Hepatic stellate cell (primary cell): Measurements from ENCODE around the gene IL17RD.

Experiments
- DNase-seq: peaks from one replicate; pipeline ENCODE4 v3.0.0; 2011; ENCODE audit warnings: low spot score

IL17RD gene

DNA sequence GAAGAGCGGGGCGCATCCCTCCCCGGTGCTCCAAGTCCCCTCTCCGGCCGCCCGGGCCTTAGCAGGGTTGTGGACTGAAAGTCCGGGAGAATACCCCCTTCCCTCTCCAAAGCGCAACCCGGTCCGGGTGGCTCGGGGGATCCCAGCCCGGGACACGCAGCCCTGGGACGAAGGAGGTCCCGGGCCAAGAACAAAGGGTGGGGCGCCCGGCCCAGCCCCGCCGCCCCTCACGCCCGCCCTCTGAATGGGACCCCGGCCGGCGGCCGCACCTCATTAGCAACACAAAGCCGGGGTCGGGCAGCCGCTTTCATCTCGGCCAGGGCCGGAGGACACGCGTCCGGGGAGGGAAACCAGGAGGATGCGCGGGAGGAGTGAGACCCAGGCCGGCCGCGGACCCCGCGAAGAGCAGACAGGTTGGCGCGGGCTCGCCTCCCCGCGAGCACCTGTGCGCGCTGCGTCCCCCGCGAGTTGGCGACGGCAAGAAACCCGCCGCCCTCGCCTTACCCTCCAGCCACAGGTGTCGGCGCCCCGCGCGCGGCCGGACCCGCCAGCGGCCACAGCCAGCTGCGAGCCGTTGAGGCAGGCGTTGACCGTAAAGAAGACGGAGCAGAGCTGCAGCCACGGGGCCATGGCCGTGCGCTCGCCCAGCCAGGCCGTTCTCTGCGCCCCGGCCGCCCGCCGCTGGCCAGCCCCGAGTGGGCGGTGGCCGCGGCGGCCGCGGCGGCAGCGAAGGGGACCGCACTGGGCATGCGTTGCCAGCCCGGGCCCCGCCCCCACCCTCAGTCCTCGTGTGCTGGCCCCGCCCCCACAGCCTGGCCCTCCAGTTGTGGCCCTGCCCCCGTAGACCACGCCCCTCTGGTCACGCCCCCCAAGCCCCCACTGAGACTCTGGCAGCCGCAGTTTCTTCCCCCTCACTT lies at the start of gene IL17RD:
IL17RD (minus strand) TSS at position 697 of the 917 bp plus-strand sequence; CDS start at position 630, 67 bp downstream.
- DNase-seq, result peak; percentile 72

DNA sequence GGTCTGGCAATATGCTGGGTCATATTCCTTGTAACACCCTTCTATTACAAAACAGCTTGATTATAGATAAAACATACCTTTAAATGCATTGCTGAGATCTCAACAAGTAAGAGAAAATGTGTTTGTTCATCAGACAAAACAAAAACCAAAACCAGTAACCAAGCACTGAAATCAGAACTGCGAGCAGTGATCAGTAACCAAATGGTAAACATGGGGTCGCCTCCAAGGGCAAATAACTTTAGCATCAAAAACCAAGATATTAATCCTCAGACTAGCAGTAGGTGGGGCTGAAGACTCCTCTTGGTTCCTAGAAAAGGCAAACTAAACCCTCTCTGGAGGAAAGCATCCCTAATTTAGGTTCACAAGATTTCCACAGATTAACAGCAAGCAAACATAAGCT lies 41.3 kb upstream of the IL17RD start:
- no peak for DNase-seq

DNA sequence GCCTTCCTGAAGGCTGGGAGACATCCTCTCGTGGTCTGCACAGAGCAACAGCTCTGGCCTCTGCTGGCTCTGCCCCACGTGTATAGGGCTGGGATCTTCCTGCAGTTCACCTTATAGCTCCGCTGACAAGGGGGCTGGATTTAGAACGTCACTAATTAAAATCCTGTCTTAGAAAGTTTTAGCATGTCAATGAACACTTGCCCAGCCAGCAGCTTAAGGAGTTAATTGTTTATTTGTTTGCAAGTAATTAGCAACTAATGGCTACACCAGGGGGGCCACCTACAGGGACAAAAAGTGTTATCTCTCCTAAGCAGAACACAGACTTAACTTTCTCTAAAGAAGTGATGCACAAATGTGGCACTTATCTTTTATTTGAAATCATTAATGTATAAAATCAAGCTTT lies 34.7 kb upstream of the IL17RD start, which contains the start of gene HESX1:
HESX1 (minus strand) TSS at position 84 of the 403 bp plus-strand sequence; CDS start at position 24, 60 bp downstream.
- no peak for DNase-seq

DNA sequence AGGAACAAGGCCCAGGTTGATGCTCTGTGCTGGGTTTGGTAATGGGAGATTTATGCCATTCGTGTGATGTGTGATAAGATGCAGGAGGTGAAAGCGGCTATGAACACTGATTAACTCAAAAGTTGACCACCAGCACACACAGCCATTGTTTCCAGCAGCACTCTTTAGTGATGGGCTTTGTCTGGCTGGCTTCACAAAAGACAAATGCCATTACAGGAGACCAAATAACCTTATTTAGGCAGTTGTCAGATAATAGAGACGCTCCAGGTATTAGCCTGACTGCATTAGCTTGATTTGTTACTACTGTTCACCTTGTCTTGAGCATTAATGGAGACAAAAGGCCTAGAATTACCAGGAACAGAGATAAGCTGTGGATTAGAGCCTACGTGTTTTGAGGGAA lies 29.5 kb upstream of the IL17RD start:
- no peak for DNase-seq

DNA sequence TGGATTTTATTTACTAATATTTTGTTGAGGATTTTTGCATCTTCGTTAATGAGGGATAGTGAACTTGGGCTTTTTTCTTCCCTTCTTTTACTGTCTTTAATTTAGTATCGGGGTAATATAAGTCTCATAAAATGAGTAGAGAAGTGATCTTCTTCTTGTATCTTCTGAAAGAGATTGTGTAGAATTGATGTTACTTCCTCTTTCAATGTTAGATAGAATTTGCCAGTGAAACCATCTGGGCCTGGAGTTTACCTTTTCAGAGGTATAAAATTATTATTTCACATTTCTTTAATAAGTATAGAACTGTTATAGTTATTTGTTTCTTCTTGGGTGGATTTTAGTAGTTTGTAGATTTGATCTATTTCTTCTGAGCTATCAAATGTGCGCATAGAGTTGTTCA lies 26.9 kb upstream of the IL17RD start:
- no peak for DNase-seq

DNA sequence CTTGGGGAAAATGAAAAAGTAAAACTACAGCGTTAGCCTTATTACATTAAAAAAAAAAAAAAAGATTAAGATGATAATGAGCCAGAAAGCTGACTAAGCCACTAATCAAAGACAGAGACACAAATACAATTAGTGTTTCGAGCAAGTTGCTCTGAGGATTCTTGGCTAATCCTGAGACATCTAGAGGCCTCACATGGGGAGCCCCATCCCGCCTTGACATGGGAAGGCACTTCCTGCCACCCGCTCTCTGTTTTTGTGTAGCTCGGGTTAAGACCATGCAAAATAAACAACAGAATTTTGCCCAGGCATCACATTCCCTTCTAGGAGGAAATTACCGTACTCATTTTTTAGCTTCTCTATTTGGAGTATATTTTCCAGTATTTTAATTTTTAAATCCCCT lies 19.4 kb upstream of the IL17RD start:
- no peak for DNase-seq

DNA sequence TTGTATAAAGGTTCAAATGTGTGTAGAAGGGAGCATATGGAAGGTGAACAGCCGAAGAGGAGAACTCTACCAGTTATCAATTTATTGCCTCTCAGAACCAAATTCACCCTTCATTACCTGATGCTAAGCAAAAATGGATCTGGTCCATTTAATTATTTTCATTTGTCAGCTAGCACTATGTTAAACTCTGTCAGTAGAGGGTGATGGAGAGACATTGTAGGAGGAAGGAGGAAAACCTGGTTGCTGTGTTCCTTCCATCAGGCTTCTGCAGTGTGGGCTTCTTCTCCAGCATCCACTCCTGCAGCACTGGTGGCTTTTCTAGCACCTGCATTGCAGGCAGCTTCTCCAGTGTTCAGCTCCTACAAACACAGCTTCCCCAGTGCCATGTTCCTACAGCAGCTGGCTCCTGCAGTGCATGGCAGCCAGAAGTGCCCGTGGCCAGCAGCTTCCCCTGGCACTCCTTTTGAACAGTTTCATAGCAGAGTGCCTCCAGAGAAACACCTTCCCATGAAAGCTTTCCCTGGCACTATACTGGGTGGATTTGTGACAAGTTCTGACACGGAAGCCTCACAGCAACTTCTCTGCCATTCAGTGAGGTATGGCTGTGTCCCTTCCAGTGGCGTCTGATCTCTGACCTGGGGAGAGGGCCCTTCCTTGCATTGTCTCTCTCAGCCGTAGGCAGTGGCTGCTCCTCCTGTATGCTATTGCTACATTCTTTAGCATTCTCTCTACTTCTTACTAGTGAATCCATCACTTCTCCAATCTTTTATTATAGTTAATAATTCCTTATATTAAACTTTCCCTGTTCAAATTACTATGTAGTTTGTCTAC lies 14.6 kb upstream of the IL17RD start:
- no peak for DNase-seq

DNA sequence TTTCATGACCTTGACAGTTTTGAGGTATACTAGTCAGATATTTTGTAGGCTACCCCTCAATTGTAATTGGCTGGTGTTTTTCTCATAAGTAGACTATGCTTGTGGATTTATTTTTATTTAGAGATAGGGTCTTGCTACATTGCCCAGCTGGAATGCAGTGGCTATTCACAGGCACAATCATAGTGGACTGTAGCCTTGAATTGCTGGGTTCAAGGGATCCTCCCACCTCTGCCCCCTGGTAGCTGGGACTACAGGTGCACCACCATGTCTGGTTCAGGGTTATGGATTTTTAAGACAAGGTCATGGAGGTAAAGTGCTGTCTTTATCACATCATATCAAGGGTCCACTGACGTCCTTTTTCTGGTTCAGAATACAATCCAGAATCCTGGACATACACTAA lies 10.9 kb upstream of the IL17RD start:
- DNase-seq, result no peak

DNA sequence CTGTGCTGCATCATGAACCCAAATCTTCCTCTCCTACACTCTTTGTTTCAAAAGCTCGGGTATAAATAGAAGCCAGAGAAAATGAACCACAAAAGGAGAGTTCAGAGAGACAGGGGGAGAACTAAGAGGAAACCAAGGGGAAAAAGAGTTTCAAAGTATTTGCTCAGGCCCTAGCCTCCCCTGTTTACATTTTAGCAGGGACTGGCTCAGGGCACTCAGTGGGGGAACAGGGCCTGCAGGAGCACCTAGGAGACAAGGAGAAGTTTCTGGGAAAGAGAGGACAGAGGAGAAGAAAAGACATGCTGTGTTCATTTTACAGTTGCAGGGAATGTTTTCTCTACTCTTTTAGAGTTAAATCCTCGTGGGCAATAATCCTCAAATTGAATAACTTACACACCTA lies 8.5 kb upstream of the IL17RD start:
- no peak for DNase-seq

DNA sequence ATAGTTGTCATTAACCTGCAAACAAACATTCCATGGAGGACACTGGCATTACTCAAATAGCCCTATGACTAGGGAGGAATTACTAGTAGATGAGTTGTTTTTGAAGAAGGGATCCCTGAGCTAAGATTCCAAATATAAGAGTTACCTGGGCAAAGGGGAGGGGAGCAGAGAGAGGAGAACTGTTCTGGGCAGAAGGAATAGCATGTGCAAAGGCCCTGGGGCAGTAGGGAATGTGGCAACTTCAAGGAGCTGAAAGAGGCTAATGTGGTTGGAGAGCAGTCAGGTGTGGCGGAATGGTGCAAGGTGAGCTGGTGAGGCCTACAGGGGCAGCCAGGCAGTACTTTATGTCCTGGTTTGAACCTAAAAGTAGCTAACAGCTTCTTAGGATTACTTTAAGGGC lies 5.8 kb upstream of the IL17RD start:
- DNase-seq, result no peak

DNA sequence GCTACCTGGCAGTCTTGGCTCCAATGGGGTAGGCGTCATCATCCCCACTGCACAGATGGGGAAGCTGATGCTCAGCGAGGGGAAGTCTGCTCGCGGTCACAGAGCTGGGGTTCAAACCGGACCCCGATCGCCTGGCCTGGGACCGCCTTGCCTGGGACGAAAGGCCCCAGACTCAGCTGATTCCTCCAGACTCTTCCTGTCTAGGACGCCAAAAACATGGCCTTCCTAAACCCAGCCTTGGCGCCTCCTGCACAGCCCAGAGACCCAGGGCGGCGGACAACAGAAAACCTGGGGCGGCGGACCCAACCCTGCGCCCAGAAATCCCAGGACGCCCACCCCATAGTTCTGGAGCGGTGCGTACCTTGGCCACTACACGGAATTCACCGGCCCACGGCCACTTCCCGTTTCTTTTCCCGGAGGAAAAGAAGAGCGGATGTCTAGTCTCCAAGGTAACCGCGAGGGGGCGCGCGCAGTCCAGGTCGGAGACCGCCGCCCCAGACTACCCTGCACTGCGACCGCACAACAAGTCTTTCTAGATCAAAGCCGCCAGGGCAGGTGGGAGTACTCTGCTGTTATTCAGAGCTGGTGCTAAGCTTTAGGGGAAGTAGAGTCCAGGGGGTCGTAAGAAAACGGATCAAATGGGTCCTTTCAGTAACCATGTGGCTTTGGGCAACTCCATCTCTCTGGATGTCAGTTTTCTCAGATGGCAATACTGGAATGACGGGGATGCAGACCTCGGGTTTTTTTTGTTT lies 4.9 kb upstream of the IL17RD start:
- peak; percentile 66 for DNase-seq

DNA sequence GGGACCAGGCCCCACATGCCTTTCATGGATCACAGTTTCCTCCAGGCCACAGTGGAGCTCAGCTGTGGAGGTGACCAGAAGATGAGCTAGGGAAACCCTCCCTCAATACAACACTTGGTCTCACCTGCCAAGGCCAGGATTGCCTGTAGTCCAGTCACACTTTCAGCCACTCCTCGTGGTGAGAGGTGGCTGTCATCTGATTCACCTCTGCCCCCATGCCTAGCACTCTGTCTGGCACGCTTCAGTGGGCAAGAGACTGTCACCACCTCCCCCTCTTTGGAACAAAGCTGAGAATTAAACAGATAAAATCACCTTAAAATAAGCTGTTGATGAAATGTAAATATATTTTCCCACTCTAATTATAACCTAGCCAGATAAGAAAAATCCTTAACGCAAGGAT lies 4.0 kb upstream of the IL17RD start:
- no peak for DNase-seq

DNA sequence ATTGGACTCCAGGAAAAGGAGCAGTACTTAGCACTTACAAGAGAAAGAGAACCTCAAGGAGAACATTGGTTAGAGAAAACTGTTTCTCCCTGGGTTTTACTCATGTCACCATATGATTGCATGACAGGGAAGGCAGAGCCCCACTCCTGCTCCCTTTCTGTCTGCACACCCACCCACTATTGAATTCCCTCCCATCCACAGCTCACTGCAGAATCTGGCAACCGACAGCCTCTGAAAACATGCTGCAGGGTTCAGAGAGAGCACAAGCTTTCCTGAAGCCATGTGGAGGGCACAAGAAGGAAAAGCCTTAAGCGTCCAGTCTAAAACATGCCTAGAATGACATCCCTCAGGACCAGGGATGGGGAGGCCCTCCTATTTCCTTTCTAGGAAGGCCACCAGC lies 3.0 kb upstream of the IL17RD start:
- no peak for DNase-seq

DNA sequence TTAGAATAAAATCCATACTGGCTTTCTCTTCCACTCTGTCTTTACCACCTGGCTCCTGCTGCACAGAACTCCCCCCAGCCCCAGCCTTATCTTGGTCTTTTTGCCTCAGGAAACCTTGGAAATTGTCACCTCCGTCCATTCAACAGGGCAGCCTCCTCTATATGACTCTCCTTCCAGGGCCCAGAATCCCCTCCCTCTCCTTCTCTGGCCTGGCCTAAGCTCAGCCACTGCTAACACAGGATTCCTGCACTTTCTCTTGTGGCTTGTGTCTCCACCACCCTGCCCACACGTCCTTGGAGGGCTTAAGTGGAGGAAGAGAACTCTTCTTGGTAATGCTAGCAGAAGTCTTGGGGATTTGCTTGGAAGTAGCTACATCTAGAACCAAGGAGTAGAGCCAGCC lies 1.5 kb upstream of the IL17RD start:
- DNase-seq, result no peak

DNA sequence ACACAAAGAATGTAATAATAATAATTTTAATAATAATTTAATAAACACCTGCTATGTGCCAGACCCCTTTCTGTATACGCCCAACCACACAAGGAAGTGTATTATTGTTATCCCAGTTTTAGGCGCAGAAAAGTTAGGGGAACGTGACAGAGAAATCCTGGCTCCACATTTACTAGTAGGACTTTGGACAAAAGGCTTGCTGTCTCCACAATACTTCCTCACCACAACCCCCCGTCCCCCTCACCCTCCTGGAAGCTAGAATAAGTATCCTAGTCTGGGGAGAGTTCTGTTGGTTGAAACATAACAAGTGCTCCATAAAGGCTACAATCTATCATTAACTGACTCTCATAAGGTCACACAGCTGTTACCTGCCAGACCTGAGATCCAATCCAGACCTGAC lies 488 bp upstream of the IL17RD start:
- DNase-seq, result no peak

DNA sequence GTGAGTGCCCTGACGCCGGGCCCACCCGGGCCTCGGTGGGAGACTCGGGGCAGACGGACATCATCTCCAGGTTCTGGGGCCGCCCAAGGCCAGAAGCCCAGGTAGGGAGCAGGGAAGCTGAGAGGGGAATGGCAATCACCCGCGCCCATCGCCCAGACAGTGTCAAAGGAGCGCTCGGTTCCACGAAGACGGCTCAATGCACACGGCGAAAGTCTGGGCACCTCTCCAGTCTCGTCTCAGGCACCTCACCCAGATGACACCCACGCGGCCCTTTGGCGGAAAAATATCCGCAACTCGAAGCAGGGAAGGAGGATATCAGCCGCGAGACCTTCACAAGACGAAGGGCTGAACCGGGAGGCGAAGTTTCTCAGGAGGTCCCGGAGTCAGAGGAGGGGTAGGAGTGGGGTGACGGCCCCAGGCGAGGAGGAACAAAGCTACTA lies 916 bp downstream of the IL17RD start:
- no peak for DNase-seq

DNA sequence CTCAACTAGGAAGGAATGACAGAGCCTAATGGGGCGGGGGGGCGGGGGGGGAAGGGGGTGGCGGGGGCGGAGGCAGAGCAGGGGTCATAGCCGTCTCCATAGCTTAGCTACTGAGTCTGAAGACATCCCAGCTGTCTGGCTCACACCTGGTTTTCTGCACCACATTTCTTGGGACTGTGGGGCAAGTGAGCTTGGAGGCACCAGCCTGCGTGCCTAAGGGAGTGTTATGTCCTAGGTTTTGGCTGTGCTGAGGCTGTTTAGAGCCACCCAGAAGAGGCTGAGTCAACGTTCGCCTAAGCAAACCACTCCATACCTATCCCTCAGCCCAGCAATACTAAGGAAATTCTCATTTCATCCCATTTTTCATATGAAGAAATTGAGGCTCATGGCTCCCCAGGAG lies 1.4 kb downstream of the IL17RD start:
- no peak for DNase-seq

DNA sequence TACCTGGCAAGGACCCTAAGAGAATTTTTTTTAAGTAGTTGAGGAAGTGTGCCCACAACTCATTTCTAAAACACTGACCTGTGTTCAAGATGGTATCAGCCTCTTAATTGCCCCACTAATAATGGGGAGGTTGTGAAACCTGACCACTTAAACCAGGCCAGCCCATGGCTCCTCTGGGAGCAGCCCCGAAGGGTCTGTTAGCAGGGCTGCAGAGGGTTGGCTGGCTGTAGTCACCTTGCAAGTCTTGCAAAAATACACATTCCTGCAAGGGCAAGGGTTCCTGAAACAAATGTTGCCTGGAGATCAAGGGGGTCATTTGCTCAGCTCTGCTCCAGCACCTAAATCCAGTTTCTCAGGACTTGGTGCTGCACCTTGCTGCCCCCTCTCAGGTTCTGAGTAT lies 3.2 kb downstream of the IL17RD start:
- DNase-seq, result no peak

DNA sequence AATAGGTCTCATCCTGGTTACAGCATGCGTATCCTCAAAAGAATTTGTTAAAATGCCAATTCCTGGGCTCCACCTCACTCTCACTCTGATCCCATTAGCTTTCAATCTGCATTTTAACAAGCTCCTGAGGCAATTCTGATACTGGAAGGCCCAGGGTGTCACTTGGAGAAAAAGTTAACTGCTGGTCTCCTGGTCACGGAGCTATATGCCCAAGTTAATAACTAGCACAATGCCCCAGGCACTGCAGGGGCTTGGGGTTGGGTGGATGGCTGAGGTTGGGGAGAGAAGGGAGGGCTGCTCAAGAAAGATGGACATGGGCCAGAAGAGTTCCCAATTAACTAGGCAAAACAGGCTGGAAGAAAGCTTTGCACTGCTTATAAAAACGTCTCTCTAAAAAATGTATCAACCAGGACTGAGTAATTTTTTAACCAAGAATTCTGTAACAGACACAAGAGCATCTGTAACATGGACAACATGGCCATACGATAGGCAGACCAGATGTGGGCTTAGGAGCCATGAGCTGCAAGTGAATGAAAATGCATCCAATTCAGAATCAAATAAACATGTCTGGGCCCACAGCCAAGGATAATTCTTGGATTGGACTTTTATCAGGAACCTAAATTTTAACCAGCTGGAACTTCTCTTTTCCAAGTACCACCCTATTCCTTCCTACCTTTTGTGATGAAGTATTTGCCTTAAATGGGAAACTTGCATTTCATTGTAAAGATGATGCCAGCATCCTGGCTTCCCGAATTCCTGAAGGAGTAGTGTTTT lies 4.2 kb downstream of the IL17RD start:
- no peak for DNase-seq

DNA sequence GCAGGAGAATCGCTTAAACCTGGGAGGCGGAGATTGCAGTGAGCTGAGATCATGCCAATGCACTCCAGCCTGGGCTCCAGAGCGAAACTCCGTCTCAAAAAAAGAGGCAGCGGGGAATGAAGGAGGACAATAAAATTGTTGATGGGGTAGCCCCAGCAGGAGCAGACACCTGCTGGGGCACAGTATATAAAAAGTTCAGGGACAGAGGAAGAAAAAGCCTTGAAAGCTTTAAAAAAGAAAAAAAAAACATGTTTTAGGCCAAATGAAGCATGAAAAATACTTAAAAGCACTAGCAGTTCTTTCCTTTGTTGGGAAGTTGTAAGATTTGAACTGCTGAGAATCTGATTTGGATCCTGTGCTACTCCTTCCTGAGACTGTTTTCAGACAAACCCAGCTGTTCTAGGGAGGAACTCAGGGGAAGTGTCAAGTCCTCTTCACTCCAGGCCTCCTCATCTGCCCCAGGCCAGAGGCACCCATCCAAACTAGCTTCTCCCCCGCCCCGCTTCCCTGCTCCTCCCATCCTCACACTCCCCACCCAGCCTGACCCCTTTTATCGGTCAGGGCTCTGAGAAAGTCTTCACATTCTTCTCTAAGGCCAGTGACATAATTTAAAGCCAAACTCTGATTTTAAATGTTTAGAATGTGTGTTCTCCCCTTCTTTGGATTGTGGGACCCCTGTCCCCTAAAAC lies 4.9 kb downstream of the IL17RD start:
- DNase-seq, result no peak
